ENCODE results near the gene SCML1. TPM values are rescaled to one million over a fixed set of nuclear protein-coding genes. Genes with fewer than 3 reads are reported as not detected.

Gene SCML1
- total RNA-seq, 4 donors from 2014 or later, result 14.9 to 18.8 (median 16.6) TPM

DNA sequence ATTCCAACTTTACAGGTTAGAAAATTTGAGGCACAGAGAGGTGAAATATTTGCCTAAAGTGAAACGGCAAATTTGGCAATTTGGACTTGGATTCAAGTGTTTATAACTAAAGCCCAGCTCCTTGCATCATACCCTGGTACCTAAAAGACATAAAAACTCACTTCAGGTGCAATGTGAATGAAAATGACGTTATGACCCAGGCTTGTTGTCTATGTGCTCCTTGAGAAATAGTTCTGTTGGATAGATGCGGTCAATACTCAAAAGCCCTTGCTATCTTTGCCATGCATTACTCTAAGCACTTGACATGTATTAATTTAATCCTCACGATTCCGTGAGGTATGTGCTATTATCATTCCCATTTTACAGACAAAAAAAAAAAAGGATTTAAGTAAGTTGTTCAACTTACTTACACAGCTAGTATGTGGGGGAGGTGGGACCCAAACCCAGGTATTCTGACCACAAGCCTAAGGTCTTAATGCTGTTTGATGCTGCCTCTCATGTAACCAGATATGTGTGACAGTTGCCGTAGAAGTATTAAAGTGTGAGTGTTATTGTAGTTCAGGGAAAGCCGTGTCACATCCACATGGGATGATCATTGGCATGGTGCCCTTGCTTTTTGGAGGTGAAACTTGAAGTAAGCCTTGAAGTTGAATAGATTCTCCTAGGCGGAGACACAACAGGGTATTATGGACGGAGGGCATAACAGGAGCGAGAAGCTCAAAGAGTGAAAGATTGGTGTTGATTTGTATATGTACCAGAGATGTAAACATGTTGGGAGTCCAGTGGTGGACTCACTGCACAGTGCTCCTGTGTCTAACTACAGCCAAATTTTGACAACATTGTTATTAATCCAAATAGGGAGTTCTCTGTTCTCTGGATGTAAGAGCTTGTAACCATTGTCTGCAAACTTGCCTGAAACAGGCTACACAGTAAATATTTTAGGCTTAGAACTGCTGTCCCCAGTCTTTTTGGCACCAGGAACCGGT lies 3.1 kb downstream of the SCML1 start:
- no peak for DNase-seq (ENCODE audit: low spot score in 2 of 2)
- 76 to 84% methylated on average over 11 of the region's 11 CpGs for WGBS, 2 donors
- no peaks in the 10 kb centered on the region for H3K9me3 ChIP-seq
- H3K36me3 ChIP-seq, result no peaks in the 10 kb centered on the region
- TF ChIP-seq EP300 (IDR thresholded peaks at IDR 0.05), result no peak
- TF ChIP-seq, protein P1, sequence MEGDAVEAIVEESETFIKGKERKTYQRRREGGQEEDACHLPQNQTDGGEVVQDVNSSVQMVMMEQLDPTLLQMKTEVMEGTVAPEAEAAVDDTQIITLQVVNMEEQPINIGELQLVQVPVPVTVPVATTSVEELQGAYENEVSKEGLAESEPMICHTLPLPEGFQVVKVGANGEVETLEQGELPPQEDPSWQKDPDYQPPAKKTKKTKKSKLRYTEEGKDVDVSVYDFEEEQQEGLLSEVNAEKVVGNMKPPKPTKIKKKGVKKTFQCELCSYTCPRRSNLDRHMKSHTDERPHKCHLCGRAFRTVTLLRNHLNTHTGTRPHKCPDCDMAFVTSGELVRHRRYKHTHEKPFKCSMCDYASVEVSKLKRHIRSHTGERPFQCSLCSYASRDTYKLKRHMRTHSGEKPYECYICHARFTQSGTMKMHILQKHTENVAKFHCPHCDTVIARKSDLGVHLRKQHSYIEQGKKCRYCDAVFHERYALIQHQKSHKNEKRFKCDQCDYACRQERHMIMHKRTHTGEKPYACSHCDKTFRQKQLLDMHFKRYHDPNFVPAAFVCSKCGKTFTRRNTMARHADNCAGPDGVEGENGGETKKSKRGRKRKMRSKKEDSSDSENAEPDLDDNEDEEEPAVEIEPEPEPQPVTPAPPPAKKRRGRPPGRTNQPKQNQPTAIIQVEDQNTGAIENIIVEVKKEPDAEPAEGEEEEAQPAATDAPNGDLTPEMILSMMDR (IDR thresholded peaks at IDR 0.05), result no peak
- no peak overlapping the region for H3K4me3 ChIP-seq
- H3K27ac ChIP-seq, result no peak overlapping the region
- H3K27me3 ChIP-seq, result no peaks in the 10 kb centered on the region
- H3K4me1 ChIP-seq, result peaks cover 0 to 11% (median 0%) of the 10 kb centered on the region in 4 donors

DNA sequence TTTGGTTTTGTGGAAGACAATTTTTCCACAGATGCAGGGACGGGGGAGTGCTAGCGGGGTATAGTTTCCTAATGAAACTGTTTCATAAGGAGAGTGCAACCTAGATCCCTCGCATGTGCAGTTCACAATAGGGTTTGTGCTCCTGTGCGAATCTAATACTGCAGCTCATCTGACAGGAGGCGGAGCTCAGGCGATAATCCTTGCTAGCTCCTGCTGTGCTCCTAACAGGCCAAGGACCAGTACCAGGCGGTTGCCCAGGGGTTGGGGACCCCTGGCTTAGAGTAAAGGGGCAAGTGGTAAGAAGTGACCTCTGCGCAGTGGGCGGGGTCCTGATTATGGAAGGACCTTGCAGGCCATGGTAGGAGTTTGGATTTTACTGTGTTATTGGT lies 3.8 kb downstream of the SCML1 start:
- TF ChIP-seq, protein P1 (IDR thresholded peaks at IDR 0.05), result no peak
- TF ChIP-seq EP300 (IDR thresholded peaks at IDR 0.05) (no peak), POLR2A (IDR thresholded peaks at IDR 0.05) (no peak)
- H3K4me3 ChIP-seq, result no peak overlapping the region
- no peaks in the 10 kb centered on the region for H3K36me3 ChIP-seq
- no peak overlapping the region for H3K27ac ChIP-seq
- DNase-seq (ENCODE audit: low spot score in 2 of 2), result no peak
- no peaks in the 10 kb centered on the region for H3K27me3 ChIP-seq
- H3K4me1 ChIP-seq, result peaks cover 0 to 8% (median 0%) of the 10 kb centered on the region in 4 donors
- H3K9me3 ChIP-seq, result no peaks in the 10 kb centered on the region
- 71 to 92% methylated on average over 2 to 9 of the region's 9 CpGs for WGBS, 2 donors

DNA sequence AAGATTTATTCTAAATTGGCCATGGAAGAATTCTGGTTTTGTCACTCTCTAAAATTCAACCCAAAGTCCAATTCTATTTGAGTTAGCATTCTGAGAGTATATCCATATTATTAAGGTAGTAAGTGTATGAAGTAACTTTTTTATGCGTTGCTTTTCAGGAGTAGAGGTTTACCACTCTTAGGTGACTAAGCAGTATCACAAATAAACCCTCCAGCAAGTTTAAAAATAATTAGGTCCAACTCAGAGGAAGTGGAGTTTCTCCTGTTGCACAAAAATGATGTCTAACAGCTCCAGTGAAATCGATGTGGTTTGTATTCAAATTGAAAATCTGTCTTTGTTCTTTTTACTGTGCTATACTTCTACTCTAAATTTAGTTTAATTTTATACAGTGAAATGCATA lies 6.6 kb downstream of the SCML1 start:
- no peak overlapping the region for H3K4me3 ChIP-seq
- WGBS, 2 donors, result 54 to 61% methylated on average over 2 of the region's 2 CpGs
- no peaks in the 10 kb centered on the region for H3K27me3 ChIP-seq
- H3K4me1 ChIP-seq, result peaks cover 0 to 5% (median 0%) of the 10 kb centered on the region in 4 donors
- TF ChIP-seq, protein P1 (IDR thresholded peaks at IDR 0.05), result no peak
- no peak for TF ChIP-seq EP300 (IDR thresholded peaks at IDR 0.05)
- no peak for TF ChIP-seq POLR2A (IDR thresholded peaks at IDR 0.05)
- no peak for DNase-seq (ENCODE audit: low spot score in 2 of 2)
- H3K9me3 ChIP-seq, result no peaks in the 10 kb centered on the region
- no peaks in the 10 kb centered on the region for H3K36me3 ChIP-seq
- no peak overlapping the region for H3K27ac ChIP-seq

- DNase-seq (ENCODE audit: low spot score in 2 of 2), result no peak
- WGBS, 2 donors, result 49 to 74% methylated on average over 2 of the region's 2 CpGs
- Histone ChIP-seq H3K9me3 (no peaks in the 10 kb centered on the region), H3K36me3 (peaks cover 0 to 3% (median 0%) of the 10 kb centered on the region in 3 donors), H3K4me1 (no peaks in the 10 kb centered on the region), H3K27me3 (no peaks in the 10 kb centered on the region), H3K4me3 (no peak overlapping the region), H3K27ac (peak overlapping the region in 1 of 4 donors; percentile 11)
- TF ChIP-seq, protein P1 (IDR thresholded peaks at IDR 0.05), result peak in 1 of 5 experiments; percentile 15
- TF ChIP-seq EP300 (IDR thresholded peaks at IDR 0.05), result no peak
These were observed 7.7 kb downstream of the SCML1 start for GRCh38 chrX:17744896-17745523.

DNA sequence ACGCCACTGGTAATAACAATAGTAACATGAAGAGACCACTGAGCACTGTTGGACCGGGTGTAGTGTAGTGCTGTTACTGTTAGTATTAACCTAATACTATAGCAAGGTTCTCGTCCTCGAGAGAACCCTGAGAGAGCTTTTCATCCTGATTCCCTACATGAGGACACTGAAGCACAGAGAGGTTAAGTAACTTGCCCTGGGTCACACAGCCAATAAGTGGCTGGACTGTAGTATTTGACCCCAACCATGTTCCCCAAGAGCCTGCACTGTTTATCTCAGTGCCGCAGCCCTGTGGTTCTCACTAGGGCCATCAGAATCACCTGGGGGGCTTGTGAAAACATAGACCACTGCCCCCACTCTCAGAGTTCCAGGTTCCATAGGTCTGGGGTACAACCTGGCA lies 10.4 kb downstream of the SCML1 start:
- WGBS, 2 donors, result 81 to 96% methylated on average over 4 to 5 of the region's 5 CpGs
- no peak overlapping the region for H3K27ac ChIP-seq
- H3K27me3 ChIP-seq, result peaks cover 0 to 2% of the 10 kb centered on the region in 2 donors
- no peaks in the 10 kb centered on the region for H3K9me3 ChIP-seq
- no peak overlapping the region for H3K4me3 ChIP-seq
- TF ChIP-seq EP300 (IDR thresholded peaks at IDR 0.05), result no peak
- TF ChIP-seq, protein P1 (IDR thresholded peaks at IDR 0.05), result no peak
- TF ChIP-seq POLR2A (IDR thresholded peaks at IDR 0.05), result no peak
- no peak for DNase-seq (ENCODE audit: low spot score in 2 of 2)
- no peaks in the 10 kb centered on the region for H3K4me1 ChIP-seq
- peaks cover 0 to 20% (median 0%) of the 10 kb centered on the region in 3 donors for H3K36me3 ChIP-seq

Data from tibial nerve (tissue), 4 donors.